ENCODE measurements around the gene NTF3.
A peak's percentile ranks its signal among the peaks of the same experiment; 100 is the strongest.

Gene NTF3

DNA sequence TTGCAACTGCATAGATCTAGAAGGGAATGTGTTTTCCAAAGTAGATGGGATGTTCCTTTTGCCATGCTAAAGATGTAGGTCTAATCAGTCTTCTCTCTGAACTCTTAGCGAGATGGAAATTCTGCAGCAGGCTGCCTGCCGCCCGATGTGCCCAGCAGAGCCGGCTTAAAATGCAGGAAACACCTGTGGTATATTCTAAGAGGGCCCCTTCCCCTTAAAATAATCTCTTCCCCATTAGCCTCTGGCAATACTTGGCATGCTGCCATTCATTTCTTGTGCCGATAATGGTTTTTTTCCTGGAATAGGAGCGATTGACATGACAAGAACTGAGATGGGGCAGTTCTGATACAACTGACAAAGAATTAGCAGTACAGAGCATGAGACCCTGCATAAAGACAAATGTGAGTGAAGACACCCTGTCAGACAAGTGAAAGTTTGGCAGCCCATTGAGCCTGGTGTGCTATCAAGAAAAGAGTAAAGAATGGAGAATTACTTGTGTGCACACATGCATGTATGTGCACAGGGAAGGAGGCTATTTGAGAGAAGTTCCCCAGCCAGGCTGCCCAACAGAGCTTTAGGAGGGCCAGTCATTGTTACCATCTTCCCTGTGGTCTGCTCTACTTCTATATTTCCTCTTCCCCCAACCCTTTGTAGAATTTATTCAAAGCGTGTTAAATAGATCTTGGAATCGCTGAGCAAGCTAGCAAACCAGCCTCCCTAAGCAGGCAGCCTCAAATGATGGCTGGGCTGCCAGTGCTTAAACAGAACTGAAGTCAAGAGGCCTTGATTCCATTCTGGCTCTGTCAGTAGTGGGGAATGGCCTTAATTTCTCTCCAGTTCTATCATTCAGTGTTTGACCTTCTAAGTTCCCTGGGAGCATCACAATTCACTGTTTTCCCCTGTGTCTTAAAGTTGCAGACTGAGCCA lies 29.6 kb upstream of the NTF3 start:
- no peak for FAIRE-seq
- DNase-seq (ENCODE audit: insufficient read length, low spot score), result no peak
- no peak for TF ChIP-seq POU2F2 (IDR thresholded peaks at IDR 0.05; ENCODE audit: low read depth, low read length)
- TF ChIP-seq SPI1 (IDR thresholded peaks at IDR 0.05; ENCODE audit: low read depth, low read length), result no peak
- TF ChIP-seq POLR2AphosphoS5 (IDR thresholded peaks at IDR 0.05; ENCODE audit: low read depth, low read length), result no peak
- no peak for TF ChIP-seq PAX5 (IDR thresholded peaks at IDR 0.05; ENCODE audit: insufficient read depth, low read length, severe bottlenecking)
- no peak for TF ChIP-seq POLR2A (IDR thresholded peaks at IDR 0.05; ENCODE audit: low read depth, low read length)

DNA sequence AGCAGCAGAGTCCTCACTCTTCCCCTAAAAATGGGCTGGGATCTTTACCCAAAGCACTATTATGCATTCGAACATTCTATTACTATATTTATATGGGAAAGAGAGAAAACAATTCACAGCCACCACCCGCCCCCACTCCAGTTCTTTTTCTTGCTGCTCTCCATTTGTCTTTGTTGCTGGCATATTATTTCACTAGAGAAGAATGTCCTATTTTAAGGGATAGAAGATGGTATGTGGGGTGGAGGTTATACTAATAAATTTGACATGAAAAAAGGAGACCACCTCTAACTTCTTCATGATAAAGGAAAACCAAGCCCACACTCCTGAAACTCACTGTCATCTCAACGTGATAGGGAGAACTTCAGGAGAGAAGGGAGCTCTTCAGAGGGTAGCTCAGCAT lies 28.5 kb upstream of the NTF3 start:
- DNase-seq (ENCODE audit: insufficient read length, low spot score) (no peak), FAIRE-seq (no peak)
- TF ChIP-seq POU2F2 (IDR thresholded peaks at IDR 0.05; ENCODE audit: low read depth, low read length) (no peak), POLR2AphosphoS5 (IDR thresholded peaks at IDR 0.05; ENCODE audit: low read depth, low read length) (no peak), PAX5 (IDR thresholded peaks at IDR 0.05; ENCODE audit: insufficient read depth, low read length, severe bottlenecking) (no peak), SPI1 (IDR thresholded peaks at IDR 0.05; ENCODE audit: low read depth, low read length) (no peak), TAF1 (IDR thresholded peaks at IDR 0.05; ENCODE audit: low read depth, low read length) (no peak), POLR2A (IDR thresholded peaks at IDR 0.05; ENCODE audit: low read depth, low read length) (no peak)

DNA sequence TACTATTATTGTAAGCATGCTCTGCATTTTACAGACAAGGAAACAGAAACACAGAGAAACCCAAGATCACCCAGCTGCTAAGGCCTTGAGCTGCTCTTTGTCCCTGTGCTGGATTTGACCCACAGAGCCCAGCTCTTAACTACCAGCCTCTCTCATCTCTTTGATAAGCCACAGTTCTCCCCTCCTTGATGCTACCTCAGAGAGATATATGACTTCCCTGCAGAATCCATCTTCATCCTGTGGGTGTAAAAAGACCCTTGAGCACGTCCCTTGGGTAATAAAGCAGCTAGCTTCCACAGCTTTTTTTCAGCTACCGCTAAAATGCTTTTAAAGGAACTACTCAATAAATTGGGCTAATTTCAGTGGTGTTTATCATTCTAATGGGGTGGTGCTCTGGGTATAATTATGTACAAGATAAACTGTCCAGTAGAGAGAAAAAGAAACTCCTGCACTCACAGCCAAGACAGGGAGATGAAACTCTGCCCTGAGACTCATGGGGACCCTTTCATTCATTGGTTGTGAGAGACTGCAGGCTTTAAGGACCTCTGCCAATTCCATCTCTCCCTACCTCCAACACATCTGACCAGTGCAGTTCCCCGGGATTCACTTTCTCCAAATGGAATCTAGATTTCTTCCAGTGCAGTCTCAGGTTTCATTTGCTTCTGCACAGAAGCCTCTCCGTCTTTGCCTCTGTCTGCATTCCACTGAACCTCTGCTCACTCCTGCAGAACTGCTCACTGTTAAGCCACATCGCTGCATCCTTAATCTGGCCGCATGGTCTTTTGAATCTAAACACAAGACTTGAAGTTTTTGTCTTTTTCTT lies 24.7 kb upstream of the NTF3 start:
- FAIRE-seq (no peak), DNase-seq (ENCODE audit: insufficient read length, low spot score) (no peak)
- no peak for TF ChIP-seq POLR2A (IDR thresholded peaks at IDR 0.05; ENCODE audit: low read depth, low read length)
- no peak for TF ChIP-seq POU2F2 (IDR thresholded peaks at IDR 0.05; ENCODE audit: low read depth, low read length)
- no peak for TF ChIP-seq SPI1 (IDR thresholded peaks at IDR 0.05; ENCODE audit: low read depth, low read length)
- no peak for TF ChIP-seq PAX5 (IDR thresholded peaks at IDR 0.05; ENCODE audit: insufficient read depth, low read length, severe bottlenecking)
- TF ChIP-seq TAF1 (IDR thresholded peaks at IDR 0.05; ENCODE audit: low read depth, low read length), result no peak
- TF ChIP-seq POLR2AphosphoS5 (IDR thresholded peaks at IDR 0.05; ENCODE audit: low read depth, low read length), result no peak

DNA sequence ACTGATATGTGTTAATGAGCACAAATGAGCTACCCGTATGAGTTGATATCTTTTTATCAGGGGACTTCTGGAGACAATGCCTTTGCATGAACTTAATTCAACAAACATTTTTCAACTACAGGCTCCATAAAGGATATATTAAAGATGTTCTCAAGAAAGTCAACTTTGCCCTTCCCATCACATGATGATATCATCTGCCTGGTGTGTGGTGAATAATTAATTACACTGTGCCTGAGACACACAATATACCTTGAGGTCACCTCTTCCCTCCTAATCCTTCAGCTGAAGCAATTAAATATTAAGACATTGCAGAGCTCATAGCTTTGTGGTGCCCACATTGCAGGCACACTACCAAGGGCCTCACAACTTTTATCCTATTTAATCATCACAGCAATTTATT lies 22.3 kb upstream of the NTF3 start:
- no peak for DNase-seq (ENCODE audit: insufficient read length, low spot score)
- TF ChIP-seq SPI1 (IDR thresholded peaks at IDR 0.05; ENCODE audit: low read depth, low read length) (no peak), POLR2AphosphoS5 (IDR thresholded peaks at IDR 0.05; ENCODE audit: low read depth, low read length) (no peak), POLR2A (IDR thresholded peaks at IDR 0.05; ENCODE audit: low read depth, low read length) (no peak), POU2F2 (IDR thresholded peaks at IDR 0.05; ENCODE audit: low read depth, low read length) (no peak), PAX5 (IDR thresholded peaks at IDR 0.05; ENCODE audit: insufficient read depth, low read length, severe bottlenecking) (no peak), TAF1 (IDR thresholded peaks at IDR 0.05; ENCODE audit: low read depth, low read length) (no peak)
- no peak for FAIRE-seq

DNA sequence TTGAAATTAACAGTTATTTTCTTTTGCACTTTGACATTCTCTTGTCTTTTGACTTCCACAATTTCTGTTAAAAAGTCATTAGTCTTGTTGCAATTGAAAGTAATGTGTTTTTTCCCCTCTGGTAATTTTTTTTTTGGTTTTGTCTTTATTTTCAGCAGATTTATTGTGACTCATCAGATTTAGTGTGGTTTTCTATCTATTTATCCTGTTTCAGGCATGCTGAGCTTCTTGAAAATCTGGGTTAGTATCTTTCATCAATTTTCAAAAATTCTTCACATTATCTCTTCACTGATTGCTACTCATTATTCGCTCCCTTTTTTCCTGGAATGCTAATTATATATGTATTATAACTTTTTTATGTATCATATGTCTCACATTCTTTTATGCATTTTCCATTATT lies 15.3 kb upstream of the NTF3 start:
- FAIRE-seq, result no peak

DNA sequence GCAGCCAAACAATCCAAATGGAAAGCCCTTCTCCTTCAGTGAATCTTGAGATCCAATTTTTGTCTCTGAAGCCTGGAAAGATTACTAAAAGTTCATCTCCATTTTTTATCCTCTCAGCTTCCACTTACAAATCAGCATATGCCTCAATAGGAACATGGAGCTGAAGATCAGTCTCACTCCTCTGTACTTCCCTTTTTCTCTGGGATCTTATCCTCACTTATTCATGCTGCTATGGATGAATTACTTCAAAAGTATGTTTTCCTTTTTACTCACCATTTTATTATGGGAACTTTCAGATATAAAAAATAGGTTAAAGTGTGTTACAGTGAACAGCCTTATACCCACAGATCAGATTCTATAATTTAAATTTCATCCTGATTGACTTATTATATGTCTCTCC lies 14.4 kb upstream of the NTF3 start:
- no peak for FAIRE-seq
- TF ChIP-seq POLR2AphosphoS5 (IDR thresholded peaks at IDR 0.05; ENCODE audit: low read depth, low read length) (no peak), SPI1 (IDR thresholded peaks at IDR 0.05; ENCODE audit: low read depth, low read length) (no peak), TAF1 (IDR thresholded peaks at IDR 0.05; ENCODE audit: low read depth, low read length) (no peak), POU2F2 (IDR thresholded peaks at IDR 0.05; ENCODE audit: low read depth, low read length) (no peak), POLR2A (IDR thresholded peaks at IDR 0.05; ENCODE audit: low read depth, low read length) (no peak), PAX5 (IDR thresholded peaks at IDR 0.05; ENCODE audit: insufficient read depth, low read length, severe bottlenecking) (no peak)
- DNase-seq (ENCODE audit: insufficient read length, low spot score), result no peak

More for the DNA sequence above, 15.3 kb upstream of the NTF3 start:
- no peak for DNase-seq (ENCODE audit: insufficient read length, low spot score)
- TF ChIP-seq PAX5 (IDR thresholded peaks at IDR 0.05; ENCODE audit: insufficient read depth, low read length, severe bottlenecking) (no peak), SPI1 (IDR thresholded peaks at IDR 0.05; ENCODE audit: low read depth, low read length) (no peak), TAF1 (IDR thresholded peaks at IDR 0.05; ENCODE audit: low read depth, low read length) (no peak), POLR2A (IDR thresholded peaks at IDR 0.05; ENCODE audit: low read depth, low read length) (no peak), POU2F2 (IDR thresholded peaks at IDR 0.05; ENCODE audit: low read depth, low read length) (no peak), POLR2AphosphoS5 (IDR thresholded peaks at IDR 0.05; ENCODE audit: low read depth, low read length) (no peak)

DNA sequence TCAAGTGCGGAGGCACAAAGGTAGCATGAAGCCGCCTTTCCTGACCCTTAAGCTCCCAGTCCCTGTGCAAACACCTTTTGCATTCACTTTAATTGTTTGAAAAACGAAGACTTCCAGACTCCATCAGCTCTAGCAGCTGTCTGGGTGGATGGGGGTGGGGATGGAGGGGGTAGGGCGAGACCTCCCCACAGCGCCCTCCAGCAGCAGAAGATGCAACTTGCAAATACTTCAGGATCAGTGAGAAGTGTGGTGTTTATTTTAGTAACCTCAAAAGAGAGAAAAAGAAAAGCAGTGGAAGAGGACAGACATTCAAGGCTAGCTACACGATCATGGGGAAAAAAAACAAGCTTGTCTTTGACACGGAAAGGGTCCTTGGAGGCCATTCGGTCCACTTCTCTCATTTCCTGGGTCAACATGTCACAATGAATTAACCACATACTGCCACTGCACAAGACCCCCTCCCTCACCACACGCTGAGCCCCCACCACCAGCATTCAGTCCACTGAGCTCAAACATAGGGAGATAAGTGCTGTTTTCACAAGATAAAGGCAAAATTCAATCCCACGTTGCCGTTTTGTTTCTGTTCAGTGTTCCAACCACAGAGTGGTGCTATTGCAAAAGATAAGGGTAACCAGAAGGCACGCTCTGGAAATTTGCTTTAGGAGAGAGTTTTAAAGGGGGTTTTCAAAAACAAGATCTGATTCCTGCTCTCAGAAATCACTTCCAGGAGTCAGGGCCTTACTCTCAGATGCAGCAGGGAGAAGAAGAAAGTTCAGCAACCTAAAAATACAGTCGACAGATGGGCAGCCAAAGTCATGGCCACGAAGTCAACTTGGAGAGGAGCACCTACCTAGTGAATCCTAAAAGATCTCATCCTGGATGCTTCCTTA lies 3.3 kb upstream of the NTF3 start:
- DNase-seq (ENCODE audit: insufficient read length, low spot score) (no peak), FAIRE-seq (peak; percentile 79)
- no peak for TF ChIP-seq POLR2A (IDR thresholded peaks at IDR 0.05; ENCODE audit: low read depth, low read length)
- no peak for TF ChIP-seq POLR2AphosphoS5 (IDR thresholded peaks at IDR 0.05; ENCODE audit: low read depth, low read length)
- TF ChIP-seq TAF1 (IDR thresholded peaks at IDR 0.05; ENCODE audit: low read depth, low read length), result no peak
- no peak for TF ChIP-seq SPI1 (IDR thresholded peaks at IDR 0.05; ENCODE audit: low read depth, low read length)
- no peak for TF ChIP-seq POU2F2 (IDR thresholded peaks at IDR 0.05; ENCODE audit: low read depth, low read length)
- no peak for TF ChIP-seq PAX5 (IDR thresholded peaks at IDR 0.05; ENCODE audit: insufficient read depth, low read length, severe bottlenecking)

DNA sequence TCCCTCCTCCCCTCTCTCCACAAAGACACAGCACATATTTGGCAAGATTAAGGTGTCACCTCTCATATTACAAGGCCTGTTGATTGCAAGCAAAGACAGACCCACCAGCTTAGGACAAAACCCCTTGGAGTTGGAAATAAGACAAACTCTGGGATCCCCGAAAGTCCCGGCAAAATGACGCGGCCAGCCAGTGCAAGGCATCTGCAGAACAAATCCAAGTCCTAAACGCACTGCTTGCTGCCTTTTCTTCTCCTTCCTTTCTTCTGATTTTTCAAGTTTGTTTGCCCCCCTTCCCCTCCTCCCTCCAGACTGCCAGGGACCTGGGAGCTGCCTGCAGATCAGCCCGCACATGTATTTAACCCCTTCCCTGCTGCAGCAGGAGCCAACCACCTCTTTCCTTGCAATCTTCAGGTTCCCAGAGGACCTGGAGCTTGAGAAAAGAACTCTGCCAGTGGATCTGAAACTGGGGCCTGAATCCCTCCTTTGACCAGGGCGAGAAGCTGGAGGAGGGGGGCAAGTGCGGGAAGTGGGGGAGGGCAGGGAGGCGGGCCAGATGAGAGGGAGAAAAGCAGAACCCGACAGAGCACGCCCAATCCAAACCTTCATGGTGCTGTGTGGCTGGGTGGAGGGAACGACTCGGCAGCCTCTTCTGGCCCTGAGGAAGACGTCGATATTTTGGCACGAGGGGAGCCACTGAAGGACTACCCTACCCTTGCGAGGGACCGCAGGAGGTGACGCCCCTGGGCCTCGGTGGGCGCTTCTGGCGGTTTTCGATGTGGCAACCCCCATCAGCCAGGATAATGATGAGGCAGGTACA lies 2.0 kb upstream of the NTF3 start:
- DNase-seq (ENCODE audit: insufficient read length, low spot score), result no peak

More for the DNA sequence above, 2.0 kb upstream of the NTF3 start:
- TF ChIP-seq POLR2A (IDR thresholded peaks at IDR 0.05; ENCODE audit: low read depth, low read length) (no peak), TAF1 (IDR thresholded peaks at IDR 0.05; ENCODE audit: low read depth, low read length) (no peak), POLR2AphosphoS5 (IDR thresholded peaks at IDR 0.05; ENCODE audit: low read depth, low read length) (no peak), PAX5 (IDR thresholded peaks at IDR 0.05; ENCODE audit: insufficient read depth, low read length, severe bottlenecking) (no peak), SPI1 (IDR thresholded peaks at IDR 0.05; ENCODE audit: low read depth, low read length) (no peak), POU2F2 (IDR thresholded peaks at IDR 0.05; ENCODE audit: low read depth, low read length) (no peak)
- no peak for FAIRE-seq
